NCI-H524 (cell line): Measurements from ENCODE around the gene GPX8.
A peak's percentile ranks its signal among the peaks of the same experiment; 100 is the strongest.

Experiments used
- DNase-seq, 2 experiments: peaks; one replicate each; lab custom pipeline; 2025; lab: John Stamatoyannopoulos, UW

GPX8 gene, protein sequence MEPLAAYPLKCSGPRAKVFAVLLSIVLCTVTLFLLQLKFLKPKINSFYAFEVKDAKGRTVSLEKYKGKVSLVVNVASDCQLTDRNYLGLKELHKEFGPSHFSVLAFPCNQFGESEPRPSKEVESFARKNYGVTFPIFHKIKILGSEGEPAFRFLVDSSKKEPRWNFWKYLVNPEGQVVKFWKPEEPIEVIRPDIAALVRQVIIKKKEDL

GRCh38 chr5:55159763-55160492 is at the start of gene GPX8:
TSS of gene GPX8 (plus strand) at chr5:55160171. CDS start at chr5:55160193, 22 bp downstream.
- DNase-seq, result peak; percentile 68 to 77

DNA sequence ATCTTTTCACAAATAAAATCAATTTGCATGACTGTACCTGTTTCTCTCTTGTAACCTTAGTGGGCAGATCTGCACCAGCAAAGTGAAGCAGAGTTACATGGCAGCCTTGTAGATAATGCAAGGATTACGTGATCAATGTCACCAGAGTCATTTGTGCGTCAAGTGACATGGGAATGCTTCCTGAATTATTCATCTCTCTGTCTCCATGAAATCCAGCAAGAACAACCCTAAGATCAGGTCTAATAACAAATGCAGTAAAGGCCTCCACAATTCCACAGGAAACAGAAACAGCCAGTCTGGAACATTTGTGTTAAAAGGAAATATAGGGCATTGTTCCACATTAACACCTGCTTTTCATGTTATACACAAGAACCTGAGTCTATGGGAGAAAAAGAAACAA is 49.8 kb upstream of the GPX8 start:
- DNase-seq, result no peak

DNA sequence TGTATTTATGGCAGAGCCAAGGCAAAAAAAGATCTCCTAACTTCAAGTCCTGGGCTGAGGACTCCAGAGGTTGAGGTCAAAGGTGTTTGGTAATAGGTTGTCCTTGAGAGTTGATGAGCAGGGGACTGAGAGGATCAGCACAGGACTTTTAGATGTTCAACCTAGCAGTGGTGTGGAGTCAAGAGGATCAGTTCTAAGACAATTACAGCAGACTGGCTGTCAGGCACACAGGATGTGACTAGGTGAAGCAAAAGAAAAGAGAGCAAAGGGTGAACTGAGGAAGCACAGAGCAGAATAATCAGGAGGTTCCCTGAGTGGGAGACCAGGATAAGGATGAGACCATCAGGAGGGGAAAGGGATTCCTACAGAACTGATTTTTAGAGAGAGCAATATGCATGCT is 46.6 kb upstream of the GPX8 start:
- DNase-seq, result no peak

- DNase-seq, result no peak
Measured at GRCh38 chr5:55114061-55114460, 45.9 kb upstream of the GPX8 start.

GRCh38 chr5:55123365-55123764 is 36.6 kb upstream of the GPX8 start:
- no peak for DNase-seq

- no peak for DNase-seq
Measured at GRCh38 chr5:55134053-55134722, 25.8 kb upstream of the GPX8 start.

- DNase-seq, result no peak
Measured at GRCh38 chr5:55136521-55136920, 23.4 kb upstream of the GPX8 start.

GRCh38 chr5:55140908-55141665 is 18.9 kb upstream of the GPX8 start:
- no peak for DNase-seq

DNA sequence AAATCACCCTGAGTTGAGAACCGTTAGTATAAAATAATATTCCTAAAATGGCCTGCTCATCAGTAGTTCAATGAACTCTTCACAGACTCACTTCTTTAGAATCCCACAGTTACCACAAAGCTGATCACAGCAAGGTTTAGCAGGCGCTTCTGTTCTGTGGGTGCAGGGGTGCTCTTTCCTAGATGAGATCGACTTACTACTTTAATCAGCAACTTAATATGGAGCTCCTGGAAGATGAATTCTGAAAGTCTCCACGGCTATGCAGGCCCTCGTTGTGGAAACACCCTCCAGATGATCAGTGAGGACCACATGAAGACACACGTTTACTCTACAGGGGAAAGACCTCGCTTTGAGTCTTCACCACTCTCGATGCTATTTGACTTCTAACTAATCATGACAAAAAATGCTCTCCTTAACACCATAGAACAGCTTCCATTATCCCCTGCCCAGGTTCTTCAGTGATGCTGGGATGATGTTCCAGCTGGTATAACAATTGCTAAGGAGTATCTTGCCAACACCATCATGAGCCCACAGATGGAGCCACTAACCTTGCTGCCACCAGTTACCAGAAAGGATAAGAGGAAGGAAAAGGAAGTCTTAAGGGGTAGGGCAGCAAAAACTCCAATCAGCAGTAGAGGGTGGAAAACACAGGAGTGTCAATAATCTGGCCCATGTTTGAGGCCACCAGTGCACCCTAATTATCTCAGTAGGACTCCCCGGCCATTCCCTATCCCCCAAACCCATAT is 17.9 kb upstream of the GPX8 start:
- DNase-seq, result no peak

DNA sequence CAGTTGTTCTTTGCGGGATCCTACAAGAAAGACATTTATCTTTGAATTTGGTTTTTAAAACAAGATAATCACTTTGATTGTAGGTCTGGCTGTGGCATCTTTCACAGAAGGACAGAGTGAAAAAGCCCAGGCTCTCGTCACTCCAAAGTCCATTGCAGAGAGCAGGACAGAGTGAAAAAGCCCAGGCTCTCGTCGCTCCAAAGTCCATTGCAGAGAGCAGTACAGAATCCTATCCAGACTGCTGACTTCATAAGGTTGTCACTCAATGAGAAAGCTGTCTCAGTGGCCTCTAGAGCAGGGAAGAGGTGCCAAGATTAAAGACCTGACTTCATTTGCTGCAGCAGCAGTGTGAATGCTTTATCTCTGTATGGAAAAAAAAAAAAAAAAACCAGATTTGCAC is 16.3 kb upstream of the GPX8 start:
- DNase-seq, result no peak

DNA sequence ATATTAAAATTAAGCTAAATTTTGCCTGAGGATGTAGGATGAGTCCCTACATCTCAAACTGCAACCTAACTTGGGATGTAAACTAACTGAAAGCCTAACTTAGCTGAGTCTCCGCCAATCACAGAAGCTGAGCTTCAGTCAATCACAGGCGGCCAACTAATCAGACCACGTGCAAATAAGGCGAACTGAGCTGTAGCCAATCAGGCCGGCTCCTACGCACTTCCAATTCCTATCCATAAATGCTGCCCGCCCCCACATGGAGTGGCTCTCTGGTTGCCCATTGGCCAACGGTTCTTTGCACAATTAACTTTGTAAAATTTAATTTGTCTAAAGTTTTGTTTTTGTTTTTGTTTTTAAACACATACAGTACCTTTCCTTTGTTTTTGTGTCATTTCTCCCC is 13.9 kb upstream of the GPX8 start:
- DNase-seq, result no peak

DNA sequence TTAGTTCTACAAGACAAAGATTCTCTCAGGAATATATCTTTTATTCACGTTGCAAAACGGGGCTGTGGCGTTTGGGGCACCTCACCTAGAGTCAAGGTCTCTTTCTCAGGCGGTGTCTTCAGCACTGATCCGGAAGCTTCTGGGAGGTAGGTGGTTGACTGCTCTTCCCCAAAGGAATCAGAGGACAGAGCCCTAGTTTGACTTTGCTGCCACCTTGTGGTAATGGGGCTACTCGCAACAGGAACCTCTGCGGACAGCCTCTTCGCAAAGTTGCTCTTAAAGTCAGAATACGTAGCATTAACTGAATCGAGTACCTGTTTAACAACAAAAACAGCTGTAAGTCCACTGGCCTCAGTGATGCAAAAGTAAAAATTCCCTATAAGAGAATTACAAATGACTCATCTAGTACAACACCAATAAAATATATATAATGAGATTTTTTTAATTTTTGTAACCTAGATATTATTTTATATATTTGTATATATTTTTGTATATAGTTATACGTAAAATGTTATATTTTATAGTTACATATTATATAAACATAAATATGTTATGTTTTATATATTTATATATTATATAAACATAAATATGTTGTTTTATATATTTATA is 13.3 kb upstream of the GPX8 start:
- DNase-seq, result peak; percentile 67 to 85

DNA sequence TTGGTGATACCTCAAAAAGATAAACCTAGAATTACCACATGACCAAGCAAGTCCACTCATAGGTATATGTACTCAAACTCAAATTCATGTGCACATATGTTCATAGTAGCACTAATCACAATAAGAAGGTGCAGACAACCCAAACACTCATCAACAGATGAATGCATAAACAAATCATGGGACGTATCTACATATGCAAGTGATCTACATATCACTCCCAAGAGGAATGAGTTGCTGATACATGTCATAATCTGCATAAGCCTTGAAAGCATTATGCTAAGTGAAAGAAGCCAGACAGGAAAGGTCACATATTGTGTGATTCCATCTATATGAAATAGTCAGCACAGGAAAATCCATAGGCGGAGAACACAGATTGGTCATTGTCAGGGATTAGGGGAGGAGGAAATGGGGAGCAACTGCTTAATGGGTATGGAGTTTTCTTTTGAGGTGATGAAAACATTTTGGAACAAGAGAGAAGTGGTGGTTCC is 10.6 kb upstream of the GPX8 start:
- DNase-seq, result no peak

GRCh38 chr5:55151923-55152842 is 7.8 kb upstream of the GPX8 start:
- no peak for DNase-seq

GRCh38 chr5:55154873-55155272 is 5.1 kb upstream of the GPX8 start:
- DNase-seq, result no peak

DNA sequence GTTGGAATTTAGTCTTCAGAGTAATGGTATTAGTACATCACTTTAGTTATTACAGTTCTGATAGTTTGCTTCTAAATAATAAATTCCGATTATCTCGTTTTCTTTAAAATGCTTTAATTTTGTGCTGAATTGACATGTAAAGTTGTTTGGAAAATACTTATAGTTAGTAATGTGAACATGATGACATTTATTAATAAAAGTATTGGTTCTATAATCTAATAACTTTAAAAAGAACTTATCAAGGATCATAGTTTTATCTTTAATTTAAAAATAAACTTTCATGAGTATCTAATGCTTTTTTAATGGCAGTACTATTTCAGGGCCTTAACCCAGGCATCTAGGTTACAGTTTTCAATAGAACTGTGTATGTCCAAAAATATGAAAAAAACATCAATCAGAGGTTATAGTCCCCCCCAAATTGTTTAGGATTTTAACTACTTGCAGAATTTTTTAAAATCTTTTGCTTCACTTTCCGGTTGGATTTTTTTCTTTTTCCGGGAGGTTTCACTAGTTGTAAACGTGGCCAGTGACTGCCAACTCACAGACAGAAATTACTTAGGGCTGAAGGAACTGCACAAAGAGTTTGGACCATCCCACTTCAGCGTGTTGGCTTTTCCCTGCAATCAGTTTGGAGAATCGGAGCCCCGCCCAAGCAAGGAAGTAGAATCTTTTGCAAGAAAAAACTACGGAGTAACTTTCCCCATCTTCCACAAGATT is 680 bp downstream of the GPX8 start:
- DNase-seq, result peak in 1 of 2 experiments; percentile 13

- no peak for DNase-seq
Measured at GRCh38 chr5:55162666-55163065, 2.7 kb downstream of the GPX8 start.

GRCh38 chr5:55171471-55171870 is 11.5 kb downstream of the GPX8 start:
- no peak for DNase-seq
